OCI-LY3 (cell line): ENCODE results near the gene FLYWCH1.

Source experiments
- H2AFZ ChIP-seq: fragments of 200-600, 300-600 bp; shearing (Covaris generic); 2 replicates; pipeline ENCODE4 v1.6.0; 2014; ENCODE audit warnings: antibody characterized with exemption, low read depth, low read length
- H3K27ac ChIP-seq: fragments of 200-600, 300-600 bp; sonication (generic); 2 replicates; pipeline ENCODE4 v1.5.1; 2014; ENCODE audit warnings: mild to moderate bottlenecking, low read length, moderate library complexity, mixed read lengths
- H3K27me3 ChIP-seq: fragments of 200-600, 300-600 bp; sonication (generic); 2 replicates; pipeline ENCODE4 v1.6.1; 2014; ENCODE audit warnings: low read depth, low read length, mixed read lengths
- H3K36me3 ChIP-seq: fragments of 200-600, 300-600 bp; sonication (generic); replicated peaks from 2 replicates; pipeline ENCODE3; 2014; ENCODE audit warnings: low read depth, low read length, mixed read lengths
- H3K4me1 ChIP-seq: fragments of 300-600, 200-600 bp; sonication (generic); 2 replicates; pipeline ENCODE4 v1.6.1; 2014; ENCODE audit warnings: low read length, mixed read lengths
- H3K4me2 ChIP-seq: fragments of 200-600, 300-600 bp; sonication (generic); 2 replicates; pipeline ENCODE4 v1.6.1; 2014; ENCODE audit warnings: low read length, mixed read lengths
- H3K4me3 ChIP-seq: fragments of 300-600, 200-600 bp; sonication (generic); 2 replicates; pipeline ENCODE4 v1.5.1; 2014; ENCODE audit warnings: antibody characterized with exemption, mild to moderate bottlenecking, low read length, moderate library complexity
- H3K79me2 ChIP-seq: fragments of 300-600, 200-600 bp; shearing (Covaris generic); 2 replicates; pipeline ENCODE4 v1.6.1; 2014; ENCODE audit warnings: mild to moderate bottlenecking, low read length, mixed read lengths
- H3K9ac ChIP-seq: fragments of 300-600, 200-600 bp; shearing (Covaris generic); 2 replicates; pipeline ENCODE4 v1.6.0; 2014; ENCODE audit warnings: mild to moderate bottlenecking, low read length, moderate library complexity
- H3K9me3 ChIP-seq: fragments of 200-600, 300-600 bp; shearing (Covaris generic); 2 replicates; pipeline ENCODE4 v1.6.1; 2014; ENCODE audit warnings: low read length, mixed read lengths; ENCODE audit not compliant: insufficient read depth
- H4K20me1 ChIP-seq: fragments of 200-600, 300-600 bp; sonication (generic); 2 replicates; pipeline ENCODE4 v1.6.1; 2016; ENCODE audit warnings: low read length, mixed read lengths; ENCODE audit not compliant: insufficient read depth
- EZH2phosphoT487 ChIP-seq: fragments of 200-600 bp; shearing (Covaris generic); IDR thresholded peaks from 2 replicates; pipeline ENCODE4 v1.6.1; 2018; ENCODE audit warnings: antibody characterized with exemption, mixed run types, low read depth
- TF ChIP-seq, protein P1 (sequence below): fragments of 200-600, 300-600 bp; sonication (generic); IDR thresholded peaks from 2 replicates; pipeline ENCODE4 v1.5.1; 2014; ENCODE audit warnings: antibody characterized with exemption, low read length, low read depth

Gene FLYWCH1

DNA sequence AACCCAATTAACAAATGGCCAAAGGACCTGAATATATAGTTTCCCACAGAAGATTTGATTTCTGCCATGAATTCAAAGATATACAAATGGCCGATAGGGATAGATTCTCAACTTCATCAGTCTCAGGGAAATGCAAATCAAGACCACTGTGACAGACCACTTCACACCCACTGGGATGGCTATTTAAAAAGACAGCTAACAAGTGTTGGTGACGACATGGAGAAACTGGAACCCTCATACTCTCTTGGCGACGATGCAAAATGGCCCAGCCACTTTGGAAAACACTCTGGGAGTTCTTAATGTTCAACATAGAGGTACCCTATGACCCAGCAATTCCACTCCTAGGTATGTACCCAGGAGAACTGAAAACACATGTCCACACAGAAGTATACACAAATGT, 34.9 kb downstream of the FLYWCH1 start:
- no peak overlapping the region for H3K27ac ChIP-seq
- no peak overlapping the region for H3K9ac ChIP-seq
- H3K4me1 ChIP-seq = peaks cover 9% of the 10 kb centered on the region
- H4K20me1 ChIP-seq = no peaks in the 10 kb centered on the region
- no peak overlapping the region for H3K4me3 ChIP-seq
- H3K36me3 ChIP-seq = peaks cover 2% of the 10 kb centered on the region
- H3K27me3 ChIP-seq = no peaks in the 10 kb centered on the region
- H3K79me2 ChIP-seq = no peaks in the 10 kb centered on the region
- TF ChIP-seq, protein P1, sequence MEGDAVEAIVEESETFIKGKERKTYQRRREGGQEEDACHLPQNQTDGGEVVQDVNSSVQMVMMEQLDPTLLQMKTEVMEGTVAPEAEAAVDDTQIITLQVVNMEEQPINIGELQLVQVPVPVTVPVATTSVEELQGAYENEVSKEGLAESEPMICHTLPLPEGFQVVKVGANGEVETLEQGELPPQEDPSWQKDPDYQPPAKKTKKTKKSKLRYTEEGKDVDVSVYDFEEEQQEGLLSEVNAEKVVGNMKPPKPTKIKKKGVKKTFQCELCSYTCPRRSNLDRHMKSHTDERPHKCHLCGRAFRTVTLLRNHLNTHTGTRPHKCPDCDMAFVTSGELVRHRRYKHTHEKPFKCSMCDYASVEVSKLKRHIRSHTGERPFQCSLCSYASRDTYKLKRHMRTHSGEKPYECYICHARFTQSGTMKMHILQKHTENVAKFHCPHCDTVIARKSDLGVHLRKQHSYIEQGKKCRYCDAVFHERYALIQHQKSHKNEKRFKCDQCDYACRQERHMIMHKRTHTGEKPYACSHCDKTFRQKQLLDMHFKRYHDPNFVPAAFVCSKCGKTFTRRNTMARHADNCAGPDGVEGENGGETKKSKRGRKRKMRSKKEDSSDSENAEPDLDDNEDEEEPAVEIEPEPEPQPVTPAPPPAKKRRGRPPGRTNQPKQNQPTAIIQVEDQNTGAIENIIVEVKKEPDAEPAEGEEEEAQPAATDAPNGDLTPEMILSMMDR = no peak
- no peak for TF ChIP-seq EZH2phosphoT487
- H3K9me3 ChIP-seq = no peaks in the 10 kb centered on the region
- H2AFZ ChIP-seq = no peak overlapping the region
- H3K4me2 ChIP-seq = no peak overlapping the region

DNA sequence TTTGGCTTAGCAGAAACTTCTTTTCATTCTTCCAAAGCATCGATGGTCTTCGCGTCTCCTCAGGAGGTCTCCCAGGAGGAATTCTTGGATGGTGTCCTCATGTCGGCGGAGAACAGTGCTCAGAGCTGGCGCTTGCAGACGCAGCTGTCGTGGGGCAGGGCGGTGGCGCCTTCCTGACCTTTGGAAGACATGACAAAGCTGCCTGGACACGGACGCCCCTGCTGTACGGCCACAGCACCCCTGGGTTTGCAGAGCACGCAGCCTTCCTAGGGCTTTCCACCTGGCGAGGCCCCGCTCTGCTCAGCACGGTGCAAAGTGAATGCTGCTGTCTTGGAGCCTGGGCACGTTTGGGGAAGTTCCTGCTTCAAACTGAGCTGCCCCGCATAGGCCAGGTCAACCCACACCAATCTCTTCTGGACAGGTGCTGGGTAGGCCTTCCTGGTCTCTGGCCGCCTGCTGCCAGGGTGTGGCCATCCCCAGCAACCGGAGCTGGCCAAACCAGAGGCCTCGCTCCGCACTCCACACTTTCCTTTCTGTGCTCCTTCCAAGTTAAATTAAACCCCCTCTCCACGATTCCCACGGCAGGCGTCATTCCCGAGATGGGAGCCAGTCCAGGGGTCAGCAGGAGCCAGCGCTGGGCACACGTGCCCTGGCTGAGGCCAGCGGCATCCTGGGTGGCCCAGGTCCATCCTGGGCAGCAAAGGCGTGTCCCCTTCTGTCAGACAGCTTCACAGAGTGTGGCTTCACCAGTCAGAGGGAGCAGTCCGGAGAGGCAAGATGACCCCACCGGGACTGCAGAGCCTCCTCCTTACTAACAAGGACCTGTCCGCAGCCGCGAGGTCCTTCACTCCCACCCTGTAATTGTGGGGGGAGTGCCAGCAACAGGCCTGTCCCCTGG, 37.3 kb downstream of the FLYWCH1 start:
- H3K4me2 ChIP-seq = no peak overlapping the region
- peaks cover 3% of the 10 kb centered on the region; the same call in 1 of the 2 replicates for H3K27me3 ChIP-seq
- H3K79me2 ChIP-seq = no peaks in the 10 kb centered on the region
- H3K9me3 ChIP-seq = no peaks in the 10 kb centered on the region
- no peak overlapping the region for H3K4me3 ChIP-seq
- peaks cover 2% of the 10 kb centered on the region for H3K36me3 ChIP-seq
- no peak overlapping the region for H2AFZ ChIP-seq
- TF ChIP-seq EZH2phosphoT487 = no peak
- TF ChIP-seq, protein P1 = no peak
- no peak overlapping the region for H3K9ac ChIP-seq
- H3K27ac ChIP-seq = no peak overlapping the region
- peaks cover 3% of the 10 kb centered on the region for H3K4me1 ChIP-seq
- H4K20me1 ChIP-seq = no peaks in the 10 kb centered on the region

DNA sequence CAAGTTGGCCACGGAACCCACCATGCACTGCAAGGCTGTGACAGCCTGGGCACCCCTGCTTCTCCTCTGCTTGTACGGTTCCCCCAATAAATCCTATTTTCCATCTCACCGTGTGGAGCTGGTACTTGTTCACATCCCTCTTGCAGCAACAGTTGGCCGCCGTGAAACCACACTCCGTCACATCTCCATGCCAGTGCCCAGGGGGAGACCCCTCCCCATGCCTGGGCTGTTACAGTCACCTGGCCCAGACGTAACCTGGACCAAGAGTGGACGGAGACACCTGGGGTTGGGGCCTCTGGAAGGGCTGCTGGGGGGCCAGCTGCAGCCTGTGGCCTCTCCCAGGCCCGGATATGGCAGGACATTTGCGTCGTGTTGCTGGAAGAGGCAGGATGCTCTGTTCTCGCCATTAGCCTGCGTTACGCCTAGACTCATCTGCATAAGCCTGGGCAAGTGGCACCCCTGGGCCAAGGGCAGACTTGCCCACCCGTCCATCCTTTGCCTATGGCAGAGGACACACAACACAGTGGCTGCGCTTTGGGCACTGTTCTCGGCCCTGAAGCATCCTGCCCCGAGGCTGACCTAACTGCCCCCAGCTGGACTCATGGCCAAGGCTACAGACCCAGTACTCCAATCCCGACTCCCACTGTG, 38.1 kb downstream of the FLYWCH1 start:
- Histone ChIP-seq H2AFZ (no peak overlapping the region), H3K27me3 (peaks cover 3% of the 10 kb centered on the region; the same call in 1 of the 2 replicates), H3K9me3 (no peaks in the 10 kb centered on the region), H3K79me2 (no peaks in the 10 kb centered on the region), H3K4me1 (peaks cover 11% of the 10 kb centered on the region), H4K20me1 (no peaks in the 10 kb centered on the region), H3K4me3 (no peak overlapping the region), H3K36me3 (peaks cover 2% of the 10 kb centered on the region), H3K4me2 (no peak overlapping the region), H3K9ac (no peak overlapping the region), H3K27ac (no peak overlapping the region)
- TF ChIP-seq EZH2phosphoT487 = no peak
- TF ChIP-seq, protein P1 = no peak

DNA sequence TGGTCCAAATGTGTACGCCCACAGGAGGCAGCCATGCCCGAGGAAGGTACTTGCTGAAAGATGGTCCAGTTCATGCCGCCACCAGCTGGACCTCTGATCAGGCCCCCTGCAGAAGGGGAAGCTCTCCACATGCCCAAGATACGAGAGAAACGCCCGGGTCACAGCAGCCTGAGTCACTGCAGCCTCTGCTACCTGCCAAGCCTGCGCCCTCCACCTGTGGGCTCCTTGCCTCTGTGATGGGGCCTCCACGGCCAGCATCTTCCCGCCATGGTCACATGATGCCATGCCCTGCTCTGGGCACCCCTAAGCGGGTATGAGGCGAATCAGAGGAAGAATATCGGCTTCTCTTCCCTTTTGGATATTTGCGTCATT, 38.6 kb downstream of the FLYWCH1 start:
- Histone ChIP-seq H3K9ac (no peak overlapping the region), H3K4me2 (no peak overlapping the region), H2AFZ (no peak overlapping the region), H3K4me1 (peaks cover 16% of the 10 kb centered on the region), H3K79me2 (no peaks in the 10 kb centered on the region), H3K36me3 (peaks cover 2% of the 10 kb centered on the region), H3K27me3 (peaks cover 3% of the 10 kb centered on the region; the same call in 1 of the 2 replicates), H4K20me1 (no peaks in the 10 kb centered on the region), H3K27ac (no peak overlapping the region), H3K4me3 (no peak overlapping the region), H3K9me3 (no peaks in the 10 kb centered on the region)
- TF ChIP-seq EZH2phosphoT487 = no peak
- TF ChIP-seq, protein P1 = no peak
